ACC112 (cell line): ENCODE data around the gene ABCB8.
A peak's percentile ranks its signal among the peaks of the same experiment; 100 is the strongest.

Experiments
- H2AFZ ChIP-seq: fragments of 200-600 bp; sonication (generic); one replicate; pipeline ENCODE4 v1.6.0; 2017; ENCODE audit warnings: antibody characterized with exemption, low read length; ENCODE audit not compliant: unreplicated experiment
- H3K27ac ChIP-seq: fragments of 200-600 bp; sonication (generic); 2 replicates; pipeline ENCODE4 v1.5.1; 2014; ENCODE audit warnings: low read depth, mild to moderate bottlenecking, antibody characterized with exemption, low read length, moderate library complexity
- H3K27me3 ChIP-seq: fragments of 200-600 bp; sonication (generic); 2 replicates; pipeline ENCODE4 v1.6.1; 2014; ENCODE audit warnings: mild to moderate bottlenecking, antibody characterized with exemption, low read length, moderate library complexity, mixed read lengths; ENCODE audit not compliant: insufficient read depth
- H3K36me3 ChIP-seq: fragments of 200-600 bp; sonication (generic); 2 replicates; pipeline ENCODE4 v1.6.1; 2016; ENCODE audit warnings: mild to moderate bottlenecking, antibody characterized with exemption, low read length, moderate library complexity, mixed read lengths; ENCODE audit not compliant: insufficient read depth
- H3K4me1 ChIP-seq: fragments of 200-600 bp; sonication (generic); one replicate; pipeline ENCODE4 v1.6.1; 2016; ENCODE audit warnings: low read length, mixed read lengths; ENCODE audit not compliant: insufficient read depth, unreplicated experiment, control insufficient read depth
- H3K4me3 ChIP-seq: fragments of 200-600 bp; sonication (generic); 2 replicates; pipeline ENCODE4 v1.5.1; 2014; ENCODE audit warnings: mild to moderate bottlenecking, low read depth, low read length
- H3K79me2 ChIP-seq: fragments of 200-600 bp; sonication (generic); one replicate; pipeline ENCODE4 v1.6.0; 2016; ENCODE audit warnings: low read length; ENCODE audit not compliant: control insufficient read depth, unreplicated experiment, insufficient read depth

The ABCB8 gene

DNA sequence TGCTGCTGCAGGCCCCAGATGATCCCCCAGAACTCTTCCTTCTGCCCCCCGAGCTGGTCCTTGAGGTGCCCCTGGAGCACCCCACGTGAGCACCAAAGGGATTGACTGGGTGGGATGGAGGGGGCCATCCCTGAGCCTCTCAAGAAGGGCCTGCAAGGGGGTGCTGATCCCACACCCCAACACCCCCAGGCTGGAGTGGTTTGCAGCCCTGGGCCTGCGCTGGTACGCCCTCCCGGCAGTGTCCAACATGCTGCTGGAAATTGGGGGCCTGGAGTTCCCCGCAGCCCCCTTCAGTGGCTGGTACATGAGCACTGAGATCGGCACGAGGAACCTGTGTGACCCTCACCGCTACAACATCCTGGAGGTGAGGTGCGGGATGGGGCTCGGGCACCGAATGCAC is 29.2 kb upstream of the ABCB8 start:
- Histone ChIP-seq H2AFZ (no peak overlapping the region), H3K36me3 (no peaks in the 10 kb centered on the region), H3K4me1 (no peaks in the 10 kb centered on the region), H3K27ac (no peak overlapping the region), H3K79me2 (no peaks in the 10 kb centered on the region), H3K4me3 (no peak overlapping the region), H3K27me3 (peaks cover 4% of the 10 kb centered on the region; the same call in 1 of the 2 replicates)

DNA sequence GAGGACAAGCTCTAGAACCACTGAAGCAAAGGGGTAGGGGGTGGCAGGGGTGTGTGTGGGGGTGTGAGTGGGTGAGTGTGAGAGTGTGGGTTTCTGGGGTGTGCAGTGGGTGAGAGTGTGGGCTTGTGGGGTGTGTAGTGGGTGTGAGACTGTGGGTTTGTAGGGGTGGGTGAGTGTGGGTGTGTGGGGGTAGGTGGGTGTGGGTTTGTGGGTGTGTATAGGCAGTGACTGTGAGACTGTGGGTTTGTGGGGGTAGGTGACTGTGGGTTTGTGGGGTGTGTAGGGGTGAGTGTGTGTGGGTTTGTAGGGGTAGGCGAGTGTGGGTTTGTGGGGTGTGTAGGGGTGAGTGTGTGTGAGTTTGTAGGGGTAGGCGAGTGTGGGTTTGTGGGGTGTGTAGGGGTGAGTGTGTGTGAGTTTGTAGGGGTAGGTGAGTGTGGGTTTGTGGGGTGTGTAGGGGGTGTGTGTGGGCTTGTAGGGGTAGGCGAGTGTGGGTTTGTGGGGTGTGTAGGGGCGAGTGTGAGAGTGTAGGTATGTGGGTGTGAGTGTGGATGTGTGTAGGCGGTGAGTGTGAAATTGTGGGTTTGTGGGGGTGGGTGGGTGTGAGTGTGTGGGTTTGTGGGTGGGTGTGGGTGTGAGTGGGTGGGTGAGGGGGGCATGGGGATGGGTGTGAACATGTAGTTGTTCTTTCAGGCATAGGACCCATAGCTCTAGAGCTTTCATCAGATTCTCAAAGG is 28.6 kb upstream of the ABCB8 start:
- H2AFZ ChIP-seq, result no peak overlapping the region
- no peaks in the 10 kb centered on the region for H3K4me1 ChIP-seq
- H3K79me2 ChIP-seq, result no peaks in the 10 kb centered on the region
- no peak overlapping the region for H3K4me3 ChIP-seq
- no peaks in the 10 kb centered on the region for H3K36me3 ChIP-seq
- H3K27me3 ChIP-seq, result peaks cover 4% of the 10 kb centered on the region; the same call in 1 of the 2 replicates
- H3K27ac ChIP-seq, result no peak overlapping the region

DNA sequence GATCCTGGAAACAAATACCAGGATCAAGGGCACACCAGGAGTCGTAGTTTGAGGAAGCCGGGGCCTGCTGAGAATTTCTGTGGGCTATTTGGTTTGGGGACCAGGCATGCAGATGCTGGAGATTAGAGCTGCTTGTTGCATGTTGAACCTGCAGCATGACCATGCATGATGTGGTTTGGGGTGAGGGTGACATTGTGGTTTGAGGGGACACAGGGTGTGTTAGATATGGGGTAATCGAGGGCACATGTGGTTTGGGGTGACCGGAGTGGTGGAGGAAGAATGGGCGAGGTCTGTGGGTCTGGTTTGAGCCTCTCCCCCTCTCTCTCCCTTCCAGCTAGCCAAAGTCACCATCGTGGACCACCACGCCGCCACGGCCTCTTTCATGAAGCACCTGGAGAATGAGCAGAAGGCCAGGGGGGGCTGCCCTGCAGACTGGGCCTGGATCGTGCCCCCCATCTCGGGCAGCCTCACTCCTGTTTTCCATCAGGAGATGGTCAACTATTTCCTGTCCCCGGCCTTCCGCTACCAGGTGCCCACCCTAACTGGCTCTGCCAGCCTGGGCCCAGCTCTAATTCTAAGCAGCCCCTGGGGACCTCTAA is 27.3 kb upstream of the ABCB8 start:
- H3K36me3 ChIP-seq, result no peaks in the 10 kb centered on the region
- no peak overlapping the region for H3K27ac ChIP-seq
- no peaks in the 10 kb centered on the region for H3K79me2 ChIP-seq
- no peak overlapping the region for H2AFZ ChIP-seq
- no peak overlapping the region for H3K4me3 ChIP-seq
- no peaks in the 10 kb centered on the region for H3K4me1 ChIP-seq
- peaks cover 6% of the 10 kb centered on the region; the same call in 1 of the 2 replicates for H3K27me3 ChIP-seq

DNA sequence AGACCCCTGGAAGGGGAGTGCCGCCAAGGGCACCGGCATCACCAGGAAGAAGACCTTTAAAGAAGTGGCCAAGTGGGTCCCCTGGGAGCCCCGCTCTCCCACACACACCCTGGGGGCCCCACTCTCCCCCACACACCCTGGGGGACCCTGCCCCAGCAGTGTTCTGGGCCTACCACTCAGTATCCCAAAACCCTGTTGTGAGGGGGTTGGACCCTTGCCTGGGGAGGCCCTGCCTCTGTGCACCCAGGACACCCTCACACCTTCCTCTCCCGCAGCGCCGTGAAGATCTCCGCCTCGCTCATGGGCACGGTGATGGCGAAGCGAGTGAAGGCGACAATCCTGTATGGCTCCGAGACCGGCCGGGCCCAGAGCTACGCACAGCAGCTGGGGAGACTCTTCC is 26.7 kb upstream of the ABCB8 start:
- H3K36me3 ChIP-seq, result no peaks in the 10 kb centered on the region
- no peak overlapping the region for H3K4me3 ChIP-seq
- peaks cover 6% of the 10 kb centered on the region; the same call in 1 of the 2 replicates for H3K27me3 ChIP-seq
- no peak overlapping the region for H2AFZ ChIP-seq
- no peaks in the 10 kb centered on the region for H3K79me2 ChIP-seq
- H3K4me1 ChIP-seq, result no peaks in the 10 kb centered on the region
- H3K27ac ChIP-seq, result no peak overlapping the region

DNA sequence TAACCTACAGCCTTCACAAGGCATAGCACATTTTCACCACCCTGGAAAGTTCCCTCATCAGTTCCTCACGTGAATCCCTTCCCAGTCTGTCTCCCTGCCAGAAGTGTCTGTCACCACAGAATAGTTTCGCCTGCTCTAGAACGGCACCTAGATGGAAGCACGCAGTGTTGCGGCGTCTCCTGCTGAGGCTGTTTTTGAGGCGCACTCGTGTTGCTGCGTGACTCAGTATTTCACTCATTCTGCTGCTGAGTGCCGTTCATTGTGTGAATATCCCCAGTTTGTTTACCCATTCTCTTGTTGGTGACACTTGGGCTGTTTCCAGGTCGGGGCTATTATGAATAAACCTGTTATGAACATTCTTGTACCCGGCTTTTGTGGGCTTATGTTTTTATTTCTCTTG is 24.7 kb upstream of the ABCB8 start:
- H3K27me3 ChIP-seq, result peaks cover 6% of the 10 kb centered on the region; the same call in 1 of the 2 replicates
- H3K4me3 ChIP-seq, result no peak overlapping the region
- no peaks in the 10 kb centered on the region for H3K36me3 ChIP-seq
- no peak overlapping the region for H3K27ac ChIP-seq
- no peak overlapping the region for H2AFZ ChIP-seq
- H3K4me1 ChIP-seq, result no peaks in the 10 kb centered on the region
- H3K79me2 ChIP-seq, result no peaks in the 10 kb centered on the region

DNA sequence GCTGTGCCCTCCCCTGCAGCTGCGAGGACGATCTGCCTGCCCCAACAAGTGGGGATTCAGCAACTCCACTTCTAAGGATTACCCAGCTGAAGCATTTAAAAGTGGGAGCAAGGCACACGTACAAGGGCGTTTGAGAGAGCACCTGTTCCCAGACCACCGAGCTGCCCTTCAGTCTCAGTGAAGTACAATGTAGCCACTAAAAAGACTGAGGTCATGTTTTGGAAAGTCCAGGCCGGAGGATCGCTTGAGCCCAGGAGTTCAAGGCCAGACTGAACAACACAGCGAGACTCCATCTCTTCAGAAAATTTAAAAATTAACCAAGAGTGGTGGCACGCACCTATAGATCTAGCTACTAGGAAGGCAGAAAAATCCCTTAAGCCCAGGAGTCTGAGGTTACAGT is 22.7 kb upstream of the ABCB8 start:
- Histone ChIP-seq H3K4me3 (no peak overlapping the region), H3K36me3 (no peaks in the 10 kb centered on the region), H3K4me1 (peaks cover 4% of the 10 kb centered on the region), H3K27me3 (peaks cover 6% of the 10 kb centered on the region; the same call in 1 of the 2 replicates), H2AFZ (no peak overlapping the region), H3K79me2 (no peaks in the 10 kb centered on the region), H3K27ac (no peak overlapping the region)

DNA sequence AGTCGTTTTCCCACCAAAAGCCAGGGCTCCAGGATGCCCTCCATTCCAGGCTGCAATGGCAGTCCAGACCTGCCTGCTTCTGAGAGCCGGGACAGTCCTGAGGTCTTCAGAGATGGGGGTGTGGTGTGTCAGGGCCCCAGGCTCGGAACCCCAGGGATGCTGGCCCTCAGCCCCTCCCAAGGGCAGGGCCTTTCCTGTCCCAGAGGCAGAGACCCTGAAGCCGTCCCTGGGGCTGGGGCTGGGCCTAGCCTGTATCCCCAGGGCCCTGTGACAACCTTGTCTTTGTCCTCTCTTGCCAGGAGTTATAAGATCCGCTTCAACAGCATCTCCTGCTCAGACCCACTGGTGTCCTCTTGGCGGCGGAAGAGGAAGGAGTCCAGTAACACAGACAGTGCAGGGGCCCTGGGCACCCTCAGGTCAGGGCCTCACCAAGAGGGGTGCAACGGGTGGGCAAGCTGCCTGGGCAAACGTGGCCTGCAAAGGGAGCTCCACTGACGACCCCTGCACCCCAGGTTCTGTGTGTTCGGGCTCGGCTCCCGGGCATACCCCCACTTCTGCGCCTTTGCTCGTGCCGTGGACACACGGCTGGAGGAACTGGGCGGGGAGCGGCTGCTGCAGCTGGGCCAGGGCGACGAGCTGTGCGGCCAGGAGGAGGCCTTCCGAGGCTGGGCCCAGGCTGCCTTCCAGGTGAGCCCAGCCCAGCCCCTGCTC is 21.5 kb upstream of the ABCB8 start:
- Histone ChIP-seq H3K36me3 (no peaks in the 10 kb centered on the region), H3K79me2 (no peaks in the 10 kb centered on the region), H3K27ac (no peak overlapping the region), H3K4me3 (no peak overlapping the region), H2AFZ (no peak overlapping the region), H3K4me1 (peaks cover 4% of the 10 kb centered on the region), H3K27me3 (peaks cover 6% of the 10 kb centered on the region; the same call in 1 of the 2 replicates)

DNA sequence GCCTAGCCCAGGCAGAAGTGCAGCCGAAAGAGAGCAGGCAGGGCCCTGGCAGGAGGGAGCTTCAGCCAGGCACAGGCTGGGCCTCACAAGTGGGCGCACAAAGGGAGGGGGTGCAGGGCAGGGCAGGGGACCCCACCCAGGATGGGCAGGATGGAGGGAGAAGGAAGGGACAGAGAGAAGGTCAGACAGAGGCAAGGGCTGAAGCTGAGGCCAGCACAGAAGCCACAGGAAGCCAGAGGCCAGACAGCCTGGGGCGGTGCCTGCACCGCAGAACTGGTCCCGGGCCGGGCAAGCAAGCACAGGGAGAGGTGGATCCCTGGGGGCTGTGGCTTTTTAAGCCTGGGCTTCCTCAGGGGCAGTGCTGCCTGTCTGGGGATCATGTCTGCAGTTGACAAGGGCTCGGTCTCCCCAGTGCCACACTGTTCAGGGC is 20.8 kb upstream of the ABCB8 start:
- Histone ChIP-seq H3K27me3 (peaks cover 6% of the 10 kb centered on the region; the same call in 1 of the 2 replicates), H3K4me3 (no peak overlapping the region), H2AFZ (no peak overlapping the region), H3K79me2 (no peaks in the 10 kb centered on the region), H3K36me3 (no peaks in the 10 kb centered on the region), H3K27ac (no peak overlapping the region), H3K4me1 (peaks cover 8% of the 10 kb centered on the region)

DNA sequence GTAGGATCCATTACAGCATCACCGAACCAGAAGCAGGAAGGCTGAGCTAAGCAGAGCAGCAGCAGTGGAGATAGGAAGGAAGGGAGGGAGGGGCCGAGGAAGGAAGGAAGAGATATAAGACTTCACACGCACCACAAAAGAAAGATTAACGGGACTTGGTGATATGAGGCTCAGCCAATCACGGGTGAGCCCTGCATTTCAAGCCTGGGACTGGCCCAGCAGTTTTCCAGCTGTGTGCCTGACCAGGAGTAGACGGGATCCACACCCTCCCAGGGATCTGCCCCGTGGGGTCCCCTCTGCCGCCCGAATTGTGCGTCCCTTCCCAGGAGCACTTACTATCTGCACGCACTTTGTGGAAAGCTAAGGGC is 20.1 kb upstream of the ABCB8 start:
- Histone ChIP-seq H3K36me3 (no peaks in the 10 kb centered on the region), H3K4me3 (peak overlapping the region; percentile 51), H2AFZ (no peak overlapping the region), H3K27ac (no peak overlapping the region), H3K79me2 (no peaks in the 10 kb centered on the region), H3K4me1 (peaks cover 11% of the 10 kb centered on the region), H3K27me3 (peaks cover 6% of the 10 kb centered on the region; the same call in 1 of the 2 replicates)

DNA sequence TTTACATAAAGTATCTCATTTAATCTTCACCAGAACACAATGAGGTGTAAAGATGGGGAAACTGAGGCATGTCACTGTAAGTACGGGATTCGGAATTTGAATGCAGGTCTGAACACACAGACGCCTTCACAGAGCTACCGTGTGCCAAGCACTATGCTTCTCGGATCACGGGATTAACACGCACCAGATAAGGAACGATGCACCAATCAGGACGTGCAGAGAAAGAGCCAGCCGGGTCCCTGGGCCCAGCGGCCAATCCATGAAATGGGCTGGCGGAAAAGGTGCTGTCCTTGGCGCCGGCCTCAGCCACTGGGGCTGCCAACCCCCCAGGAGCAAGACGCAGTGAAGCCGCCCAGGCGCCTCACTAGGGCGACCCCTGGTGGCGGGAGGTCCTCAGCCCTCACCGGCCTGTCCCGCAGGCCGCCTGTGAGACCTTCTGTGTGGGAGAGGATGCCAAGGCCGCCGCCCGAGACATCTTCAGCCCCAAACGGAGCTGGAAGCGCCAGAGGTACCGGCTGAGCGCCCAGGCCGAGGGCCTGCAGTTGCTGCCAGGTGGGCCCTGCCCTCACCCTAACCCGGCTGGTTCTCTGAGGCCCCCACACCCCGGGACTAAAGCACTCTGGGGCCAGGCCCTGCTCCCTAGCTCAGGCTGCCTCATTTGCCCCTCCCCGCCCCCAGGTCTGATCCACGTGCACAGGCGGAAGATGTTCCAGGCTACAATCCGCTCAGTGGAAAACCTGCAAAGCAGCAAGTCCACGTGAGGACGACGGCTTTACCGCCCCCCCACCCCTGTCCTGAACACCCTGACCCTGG is 19.5 kb upstream of the ABCB8 start:
- Histone ChIP-seq H3K36me3 (no peaks in the 10 kb centered on the region), H3K27me3 (peaks cover 3% of the 10 kb centered on the region; the same call in 1 of the 2 replicates), H3K4me1 (peaks cover 11% of the 10 kb centered on the region), H3K27ac (no peak overlapping the region), H3K4me3 (peak overlapping the region; percentile 51), H2AFZ (peak overlapping the region; percentile 58), H3K79me2 (no peaks in the 10 kb centered on the region)
